NCI-H1105 treated with DMSO at 0.1 percent for 48 hours (cell line): ENCODE results near the gene C3orf18.
"Not testable (repeated sequence)": the region's sequence is repeated elsewhere in the genome, so short reads cannot be mapped to it uniquely, and the experiment has no call there.

ENCODE experiments used
- DNase-seq: peaks from one replicate; lab custom pipeline; 2025; lab: John Stamatoyannopoulos, UW

Gene C3orf18

GRCh38 chr3:50523279-50523811, 44.2 kb downstream of the C3orf18 start:
- no peak for DNase-seq

DNA sequence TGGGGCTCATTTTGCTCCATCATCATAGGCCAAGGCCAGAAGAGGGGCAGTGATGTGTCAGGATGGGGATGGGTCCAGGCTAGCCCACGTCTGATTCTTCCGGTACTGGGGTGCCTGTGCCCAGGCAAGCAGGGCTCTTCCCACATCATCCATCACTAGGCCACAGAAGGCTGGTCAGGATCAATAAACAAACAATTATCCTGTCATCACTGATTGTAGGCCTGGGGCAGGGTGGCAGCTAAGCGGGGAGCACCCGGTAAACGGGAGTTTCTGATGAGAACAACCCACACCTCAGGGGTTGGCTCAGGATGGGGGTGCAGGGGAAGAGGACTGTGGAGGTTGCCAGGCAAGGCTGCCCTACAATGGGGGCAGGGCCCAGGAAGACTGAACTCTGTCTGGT, 46.0 kb downstream of the C3orf18 start:
- DNase-seq = no peak

DNA sequence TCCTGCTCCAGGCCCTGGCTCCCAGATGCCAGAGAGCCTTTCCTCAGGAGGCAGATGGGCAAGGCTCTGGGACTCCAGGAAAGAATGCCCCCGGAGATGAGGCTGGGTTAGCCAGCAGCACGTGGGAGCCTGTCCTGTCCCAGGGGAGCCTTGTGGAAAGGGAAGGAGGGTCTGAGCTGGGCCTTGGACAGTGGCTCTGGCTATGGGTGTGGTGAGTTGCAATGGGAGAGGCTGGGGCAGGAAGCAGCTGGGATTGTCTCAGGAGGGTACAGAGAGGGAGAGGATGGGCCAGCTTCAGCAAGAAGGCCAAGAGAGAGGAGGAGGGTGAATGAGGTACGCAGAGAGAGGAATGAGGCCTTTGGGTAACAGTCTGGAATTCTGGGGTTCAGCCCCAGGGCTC, 46.7 kb downstream of the C3orf18 start:
- DNase-seq = no peak

GRCh38 chr3:50519471-50520089, 48.0 kb downstream of the C3orf18 start:
- DNase-seq = peak; percentile 46

GRCh38 chr3:50518436-50518835, 49.1 kb downstream of the C3orf18 start:
- no peak for DNase-seq

DNA sequence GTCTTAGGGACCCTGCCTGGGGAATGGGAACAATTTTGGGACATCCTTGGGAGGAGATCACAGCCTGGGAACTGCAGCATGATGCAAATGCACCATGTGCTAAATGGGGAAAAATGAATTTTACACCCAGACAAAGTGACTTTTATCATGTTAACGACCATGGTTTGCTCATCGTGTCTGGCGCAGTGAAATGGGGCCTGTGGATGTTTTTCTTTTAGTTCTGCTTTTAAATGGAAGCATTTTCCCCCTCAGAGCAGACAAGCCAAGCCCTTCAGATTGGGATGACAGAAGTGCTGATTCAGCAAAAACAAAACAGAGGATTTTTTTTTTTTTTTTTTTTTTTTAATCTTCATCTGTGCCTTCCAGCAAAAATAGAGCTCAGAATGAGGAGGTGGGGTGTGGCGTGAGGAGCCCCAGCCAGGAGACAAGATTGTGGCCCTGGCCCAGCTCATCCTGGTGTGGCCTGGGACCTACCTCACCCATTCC, 49.8 kb downstream of the C3orf18 start:
- no peak for DNase-seq

DNA sequence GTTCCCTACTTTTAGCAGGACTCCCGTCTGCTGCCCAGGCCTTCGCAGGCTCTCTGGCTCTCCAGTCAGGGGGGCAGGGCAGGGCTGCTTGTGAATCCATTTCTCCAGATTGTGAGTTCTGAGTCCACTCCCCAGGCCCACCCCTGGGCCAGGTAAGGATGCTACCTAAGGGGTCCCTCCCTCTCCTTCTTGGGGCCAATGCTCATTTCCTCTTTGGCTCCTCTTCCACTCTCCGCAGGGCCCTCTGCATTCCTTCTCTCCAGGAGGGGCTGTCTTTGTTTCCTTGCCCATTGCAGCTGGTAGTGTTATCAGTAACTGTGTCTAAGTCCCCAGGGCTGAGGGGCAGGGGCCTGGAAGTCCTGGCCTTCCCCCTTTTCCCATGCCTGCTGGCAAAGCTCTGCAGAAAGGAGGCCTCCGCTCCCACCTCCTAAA, 51.1 kb downstream of the C3orf18 start:
- no peak for DNase-seq

DNA sequence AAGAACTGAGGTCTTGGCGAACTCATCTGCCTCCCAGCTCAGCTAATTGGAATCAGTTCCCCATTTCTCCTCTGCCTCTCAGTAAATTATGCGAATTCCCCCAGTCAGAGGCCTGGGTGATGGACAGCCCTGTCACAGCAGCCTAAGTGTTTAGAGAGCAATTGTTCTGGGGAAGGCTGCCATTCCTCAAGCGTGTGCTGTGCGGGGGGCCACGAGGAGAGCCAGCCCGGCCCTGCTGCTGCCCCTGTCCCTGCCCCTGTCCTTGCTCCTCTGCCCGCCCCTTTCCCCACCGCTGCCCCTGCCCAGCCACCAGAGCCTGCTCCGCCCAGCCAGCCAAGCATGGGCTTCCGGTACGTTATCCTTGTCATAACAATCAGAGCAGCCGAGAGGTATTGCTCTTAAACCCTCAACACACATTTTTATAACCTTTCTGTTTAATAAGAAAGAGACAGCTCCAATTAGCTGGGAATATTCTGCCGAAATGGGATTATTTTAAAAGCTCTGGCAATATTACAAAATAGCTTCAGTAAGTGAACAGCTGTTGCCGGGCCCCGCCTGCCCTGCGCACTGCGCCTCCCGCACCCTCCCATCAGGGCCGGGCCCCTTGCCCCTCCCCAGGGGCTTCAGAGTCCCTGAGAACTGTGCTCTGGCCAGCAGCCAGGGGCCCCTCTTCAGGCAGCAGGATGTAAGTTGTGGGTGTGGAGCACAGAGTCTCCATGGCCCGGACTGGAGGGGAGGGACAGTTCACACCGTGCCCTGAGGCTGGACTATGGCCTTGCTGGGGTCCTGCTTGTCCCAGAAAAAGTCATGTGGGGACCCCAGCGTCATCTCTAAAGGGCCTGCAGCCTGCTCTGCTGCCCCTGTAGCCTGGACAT, 51.7 kb downstream of the C3orf18 start:
- peak; percentile 11 for DNase-seq

- not testable (repeated sequence) for DNase-seq
Observed at GRCh38 chr3:50512908-50513307, 54.6 kb downstream of the C3orf18 start.

GRCh38 chr3:50512131-50512530, 55.4 kb downstream of the C3orf18 start:
- no peak for DNase-seq

DNA sequence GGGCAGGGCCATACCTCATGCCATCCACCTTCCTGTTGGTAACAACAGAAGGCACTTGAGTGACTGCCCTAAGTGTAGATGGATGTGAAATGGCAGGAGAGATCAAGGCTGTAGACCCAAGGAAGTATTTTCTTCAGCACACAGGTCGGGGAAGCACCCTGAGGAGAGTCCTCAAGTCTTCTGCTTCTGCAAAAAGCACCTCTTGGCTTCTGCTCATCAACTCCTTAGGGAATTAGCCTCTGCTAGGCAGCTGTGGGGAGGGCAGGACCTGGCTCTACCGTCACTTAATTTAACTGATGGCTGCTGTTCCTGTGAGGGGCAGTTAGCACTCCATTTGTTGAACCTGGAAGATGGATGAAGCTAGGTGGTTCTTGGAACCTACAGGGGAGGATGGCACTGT, 57.2 kb downstream of the C3orf18 start:
- no peak for DNase-seq

DNA sequence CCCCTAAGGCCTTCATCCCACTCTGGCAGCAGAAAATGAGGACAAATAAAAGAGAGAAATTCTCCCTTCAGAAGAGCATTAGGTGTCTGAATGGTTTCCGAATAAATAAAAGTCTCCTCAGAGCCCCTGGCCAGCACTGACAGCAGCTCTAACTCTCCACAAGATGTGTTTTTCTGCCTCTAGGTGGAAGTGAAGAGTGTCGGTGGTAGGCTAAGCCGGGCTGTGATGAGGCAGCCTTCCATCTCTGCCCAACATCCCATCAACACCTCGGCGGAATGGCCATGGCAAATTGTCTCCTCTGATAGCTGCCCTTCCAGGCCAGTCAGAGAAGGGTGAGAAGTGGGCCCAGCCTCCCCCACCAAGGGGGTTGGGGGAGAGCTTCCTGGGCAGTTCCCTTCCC, 57.8 kb downstream of the C3orf18 start:
- DNase-seq = no peak

GRCh38 chr3:50508821-50509220, 58.7 kb downstream of the C3orf18 start:
- no peak for DNase-seq
